ENCODE data around the gene LAMA5.

DNA sequence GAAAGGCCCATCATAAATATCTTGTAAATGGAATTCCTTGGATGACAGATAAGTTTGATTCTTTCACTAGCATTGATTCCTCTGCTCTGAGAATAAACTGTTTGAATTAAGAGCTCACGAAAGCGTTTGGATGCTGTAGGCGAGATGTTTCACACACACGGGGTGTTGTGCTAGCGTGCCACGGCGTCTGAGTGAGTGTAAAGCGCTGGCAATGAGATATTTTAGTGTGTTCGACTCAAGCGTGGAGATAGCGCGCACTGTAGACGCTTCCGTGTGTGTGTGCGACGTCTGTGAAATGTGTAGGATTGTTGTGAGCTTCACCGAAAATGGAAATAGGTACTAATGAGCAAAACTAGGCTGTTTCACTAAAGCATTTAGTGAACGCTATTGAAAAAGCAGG is 93.7 kb downstream of the LAMA5 start:
- no peak for TF ChIP-seq POLR2A (IDR thresholded peaks at IDR 0.05; ENCODE audit: low read length)
- no peak for TF ChIP-seq GATA1 (IDR thresholded peaks at IDR 0.05; ENCODE audit: low read depth, low read length)

Measured in erythroblast (primary cell).